ENCODE measurements around the gene DIAPH2.

Gene DIAPH2

GRCh38 chrX:96907516-96908272, 223.1 kb downstream of the DIAPH2 start:
- ChIA-PET CTCF (no interaction called here), POLR2A (ENCODE audit: low non-redundant PET) (no interaction called here)
- H3K27ac ChIP-seq = no peak overlapping the region
- no peak for TF ChIP-seq CTCF (conservative IDR thresholded peaks at IDR 0.05; ENCODE audit: low read depth)
- no peak for DNase-seq (ENCODE audit: low spot score)

DNA sequence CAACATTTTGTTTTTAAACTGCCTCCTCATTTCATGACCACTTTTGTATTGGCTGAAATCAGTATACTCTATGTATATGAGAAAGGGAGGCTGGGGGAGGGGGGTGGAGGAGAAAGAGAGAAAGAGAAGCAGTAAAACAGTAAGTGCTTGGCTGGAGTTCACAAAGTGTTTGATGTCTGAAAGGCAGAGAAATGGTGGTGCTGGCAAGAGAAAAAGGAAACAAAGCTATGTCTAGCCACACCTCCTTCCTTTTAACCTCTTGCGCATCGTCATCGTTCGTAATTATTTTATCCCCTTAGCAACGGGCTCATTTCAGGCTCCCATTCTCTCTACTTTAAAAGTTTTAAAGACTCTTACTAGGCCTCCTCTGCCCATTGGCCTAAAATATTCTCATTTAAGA, 224.6 kb downstream of the DIAPH2 start:
- CTCF ChIA-PET = interaction anchor here (0.6 kb wide), 1 partner anchor 41 kb away, joined by 4 read pairs; no protein-coding TSS in a partner anchor

DNA sequence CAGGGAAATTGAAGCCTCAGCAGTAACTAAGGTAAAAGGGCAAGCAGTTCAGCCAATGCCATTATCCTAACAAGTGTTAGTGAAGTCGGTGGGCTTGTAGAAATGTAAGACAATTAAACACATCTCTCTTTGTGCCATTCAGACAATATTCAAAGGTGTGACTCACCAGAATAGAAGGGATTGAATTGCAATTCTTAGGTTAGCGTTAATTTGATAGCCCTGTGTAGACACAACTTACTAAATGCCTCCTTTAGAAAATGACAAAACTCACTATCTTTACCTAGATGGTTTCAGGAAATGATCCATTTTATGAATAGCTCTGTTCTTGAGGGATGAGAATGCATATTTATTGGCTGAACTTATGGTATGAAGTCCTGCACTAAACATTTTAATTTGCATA, 234.2 kb downstream of the DIAPH2 start:
- ChIA-PET POLR2A (ENCODE audit: low non-redundant PET) (no interaction called here), CTCF (no interaction called here)
- DNase-seq (ENCODE audit: low spot score) = no peak

More for the DNA sequence above, 224.6 kb downstream of the DIAPH2 start:
- no peak overlapping the region for H3K27ac ChIP-seq
- DNase-seq (ENCODE audit: low spot score) = no peak
- TF ChIP-seq CTCF (conservative IDR thresholded peaks at IDR 0.05; ENCODE audit: low read depth) = no peak
- POLR2A ChIA-PET (ENCODE audit: low non-redundant PET) = no interaction called here

GRCh38 chrX:96919672-96920071, 235.0 kb downstream of the DIAPH2 start:
- no peak for DNase-seq (ENCODE audit: low spot score)
- no peak overlapping the region for H3K27ac ChIP-seq
- ChIA-PET POLR2A (ENCODE audit: low non-redundant PET) (no interaction called here), CTCF (no interaction called here)
- TF ChIP-seq CTCF (conservative IDR thresholded peaks at IDR 0.05; ENCODE audit: low read depth) = no peak

More for the DNA sequence above, 234.2 kb downstream of the DIAPH2 start:
- H3K27ac ChIP-seq = no peak overlapping the region
- TF ChIP-seq CTCF (conservative IDR thresholded peaks at IDR 0.05; ENCODE audit: low read depth) = no peak

DNA sequence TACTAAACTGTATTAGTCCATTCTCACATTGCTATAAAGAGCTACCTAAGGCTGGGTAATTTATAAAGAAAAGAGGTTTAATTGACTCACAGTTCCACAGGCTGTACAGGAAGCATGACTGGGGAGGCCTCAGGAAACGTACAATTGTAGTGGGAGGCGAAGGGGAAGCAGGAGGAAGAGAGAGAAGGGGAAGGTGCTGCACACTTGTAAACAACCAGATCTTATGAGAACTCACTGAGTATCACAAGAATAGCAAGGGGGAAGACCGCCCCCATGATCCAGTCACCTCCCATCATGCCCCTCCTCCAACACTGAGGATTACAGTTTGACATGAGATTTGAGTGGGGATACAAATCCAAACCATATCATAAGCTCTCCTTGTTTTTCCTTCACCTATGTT, 239.9 kb downstream of the DIAPH2 start:
- DNase-seq (ENCODE audit: low spot score) = no peak
- ChIA-PET CTCF (interaction anchor here (0.6 kb wide), 1 partner anchor 398 kb away, joined by 4 read pairs; no protein-coding TSS in a partner anchor), POLR2A (ENCODE audit: low non-redundant PET) (no interaction called here)
- H3K27ac ChIP-seq = no peak overlapping the region
- no peak for TF ChIP-seq CTCF (conservative IDR thresholded peaks at IDR 0.05; ENCODE audit: low read depth)

- peak; percentile 0 for DNase-seq (ENCODE audit: low spot score)
- no peak overlapping the region for H3K27ac ChIP-seq
- no peak for TF ChIP-seq CTCF (conservative IDR thresholded peaks at IDR 0.05; ENCODE audit: low read depth)
- POLR2A ChIA-PET (ENCODE audit: low non-redundant PET) = no interaction called here
- CTCF ChIA-PET = no interaction called here
Observed at GRCh38 chrX:96929036-96929435, 244.4 kb downstream of the DIAPH2 start.
